KMS-11 (cell line): Measurements from ENCODE around the gene TSSK1B.

Experiments used
- H2AFZ ChIP-seq: fragments of 200-600 bp; sonication (generic); 2 replicates; pipeline ENCODE4 v1.6.1; 2016; ENCODE audit warnings: antibody characterized with exemption, mixed run types, low read depth
- H3K27ac ChIP-seq: fragments of 200-600 bp; sonication (generic); 2 replicates; pipeline ENCODE4 v1.6.1; 2016; ENCODE audit warnings: mild to moderate bottlenecking, mixed run types
- H3K27me3 ChIP-seq: fragments of 200-600 bp; sonication (generic); 2 replicates; pipeline ENCODE4 v1.6.1; 2017; ENCODE audit warnings: mild to moderate bottlenecking, low read depth, mixed run types, moderate library complexity; ENCODE audit not compliant: insufficient read depth
- H3K36me3 ChIP-seq: fragments of 200-600 bp; sonication (generic); 2 replicates; pipeline ENCODE4 v1.6.1; 2017; ENCODE audit warnings: mild to moderate bottlenecking, mixed run types; ENCODE audit not compliant: insufficient read depth
- H3K4me1 ChIP-seq: fragments of 200-600 bp; sonication (generic); 2 replicates; pipeline ENCODE4 v1.6.1; 2016; ENCODE audit warnings: mild to moderate bottlenecking, low read depth, mixed run types; ENCODE audit not compliant: poor library complexity, severe bottlenecking
- H3K4me2 ChIP-seq: fragments of 200-600 bp; sonication (generic); 2 replicates; pipeline ENCODE4 v1.7.0; 2016; ENCODE audit warnings: mild to moderate bottlenecking, mixed run types
- H3K4me3 ChIP-seq: fragments of 200-600 bp; sonication (generic); IDR thresholded peaks from 2 replicates; pipeline ENCODE4 v1.6.1; 2017; ENCODE audit warnings: low read depth, low read length, mixed read lengths; ENCODE audit not compliant: insufficient read depth
- H3K79me2 ChIP-seq: fragments of 200-600 bp; sonication (generic); 2 replicates; pipeline ENCODE4 v1.6.1; 2016; ENCODE audit warnings: low read depth, mixed run types; ENCODE audit not compliant: insufficient read depth
- H3K9ac ChIP-seq: fragments of 200-600 bp; sonication (generic); 2 replicates; pipeline ENCODE4 v1.6.1; 2016; ENCODE audit warnings: mild to moderate bottlenecking, mixed run types
- H4K20me1 ChIP-seq: fragments of 200-600 bp; sonication (generic); 2 replicates; pipeline ENCODE4 v1.6.1; 2016; ENCODE audit warnings: mild to moderate bottlenecking, mixed run types; ENCODE audit not compliant: insufficient read depth
- TF ChIP-seq, protein P1 (sequence below): fragments of 200-600 bp; sonication (generic); conservative IDR thresholded peaks from 2 replicates; pipeline ENCODE4 v1.6.1; 2017; ENCODE audit warnings: low read depth, mild to moderate bottlenecking, antibody characterized with exemption, low read length, moderate library complexity, mixed read lengths

Gene TSSK1B

DNA sequence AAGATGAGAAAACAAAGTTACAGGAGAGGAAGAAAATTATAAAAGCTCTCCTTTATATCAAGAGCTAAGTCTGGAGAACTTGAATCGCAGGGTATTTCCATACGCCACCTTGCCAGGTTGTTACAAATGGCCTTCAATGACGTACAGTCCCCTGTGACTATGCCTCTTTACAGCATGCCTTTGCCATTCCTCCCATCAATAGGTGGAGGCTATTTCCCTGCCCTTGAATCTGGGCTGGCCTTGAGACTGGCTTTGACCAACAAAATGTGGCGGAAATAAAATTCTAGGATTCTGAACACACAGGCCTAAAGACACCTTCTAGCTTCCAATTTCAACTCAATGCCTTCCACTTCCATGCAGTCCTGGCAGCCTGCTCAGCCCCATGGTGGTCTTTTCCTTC is 45.7 kb downstream of the TSSK1B start:
- H2AFZ ChIP-seq, result no peak overlapping the region
- H3K79me2 ChIP-seq, result no peaks in the 10 kb centered on the region
- TF ChIP-seq, protein P1, sequence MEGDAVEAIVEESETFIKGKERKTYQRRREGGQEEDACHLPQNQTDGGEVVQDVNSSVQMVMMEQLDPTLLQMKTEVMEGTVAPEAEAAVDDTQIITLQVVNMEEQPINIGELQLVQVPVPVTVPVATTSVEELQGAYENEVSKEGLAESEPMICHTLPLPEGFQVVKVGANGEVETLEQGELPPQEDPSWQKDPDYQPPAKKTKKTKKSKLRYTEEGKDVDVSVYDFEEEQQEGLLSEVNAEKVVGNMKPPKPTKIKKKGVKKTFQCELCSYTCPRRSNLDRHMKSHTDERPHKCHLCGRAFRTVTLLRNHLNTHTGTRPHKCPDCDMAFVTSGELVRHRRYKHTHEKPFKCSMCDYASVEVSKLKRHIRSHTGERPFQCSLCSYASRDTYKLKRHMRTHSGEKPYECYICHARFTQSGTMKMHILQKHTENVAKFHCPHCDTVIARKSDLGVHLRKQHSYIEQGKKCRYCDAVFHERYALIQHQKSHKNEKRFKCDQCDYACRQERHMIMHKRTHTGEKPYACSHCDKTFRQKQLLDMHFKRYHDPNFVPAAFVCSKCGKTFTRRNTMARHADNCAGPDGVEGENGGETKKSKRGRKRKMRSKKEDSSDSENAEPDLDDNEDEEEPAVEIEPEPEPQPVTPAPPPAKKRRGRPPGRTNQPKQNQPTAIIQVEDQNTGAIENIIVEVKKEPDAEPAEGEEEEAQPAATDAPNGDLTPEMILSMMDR, result no peak
- no peak overlapping the region for H3K4me3 ChIP-seq
- no peaks in the 10 kb centered on the region for H3K36me3 ChIP-seq
- H4K20me1 ChIP-seq, result no peaks in the 10 kb centered on the region
- H3K27ac ChIP-seq, result no peak overlapping the region
- no peaks in the 10 kb centered on the region for H3K4me1 ChIP-seq
- H3K27me3 ChIP-seq, result no peaks in the 10 kb centered on the region
- H3K9ac ChIP-seq, result no peak overlapping the region
- no peak overlapping the region for H3K4me2 ChIP-seq

GRCh38 chr5:113387844-113388243 is 46.9 kb downstream of the TSSK1B start:
- Histone ChIP-seq H3K4me1 (no peaks in the 10 kb centered on the region), H2AFZ (no peak overlapping the region), H3K27me3 (no peaks in the 10 kb centered on the region), H3K4me3 (no peak overlapping the region), H3K36me3 (no peaks in the 10 kb centered on the region), H4K20me1 (no peaks in the 10 kb centered on the region), H3K9ac (no peak overlapping the region), H3K27ac (no peak overlapping the region), H3K79me2 (no peaks in the 10 kb centered on the region), H3K4me2 (no peak overlapping the region)
- TF ChIP-seq, protein P1, result no peak

DNA sequence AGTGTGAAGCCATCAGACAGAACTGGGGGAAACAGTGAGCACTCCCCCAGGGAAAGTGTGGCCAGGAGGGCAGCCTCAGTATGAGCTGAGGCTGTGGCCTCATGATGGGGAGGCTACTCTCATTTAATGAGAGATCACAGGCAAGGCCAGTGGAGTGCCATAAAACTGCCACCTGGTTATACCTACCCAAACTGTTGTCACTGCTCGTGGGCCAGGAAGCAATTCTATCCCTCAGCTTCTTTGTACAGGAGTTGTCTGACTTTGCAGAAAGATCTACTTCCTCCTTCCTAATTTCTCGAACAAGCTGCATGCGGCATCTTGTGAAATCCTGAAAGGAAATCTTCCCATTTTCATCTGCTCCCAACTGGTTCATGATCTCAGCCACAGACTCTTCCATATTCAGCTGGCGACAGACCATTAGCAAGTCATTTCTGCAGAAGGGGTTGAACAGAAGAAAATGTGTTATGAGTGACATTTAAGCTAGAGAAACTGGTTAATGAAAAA is 50.0 kb downstream of the TSSK1B start:
- H3K4me1 ChIP-seq, result no peaks in the 10 kb centered on the region
- no peak overlapping the region for H3K9ac ChIP-seq
- H3K27me3 ChIP-seq, result no peaks in the 10 kb centered on the region
- TF ChIP-seq, protein P1, result no peak
- H3K4me3 ChIP-seq, result no peak overlapping the region
- no peak overlapping the region for H2AFZ ChIP-seq
- H3K79me2 ChIP-seq, result no peaks in the 10 kb centered on the region
- H3K27ac ChIP-seq, result no peak overlapping the region
- no peaks in the 10 kb centered on the region for H4K20me1 ChIP-seq
- no peaks in the 10 kb centered on the region for H3K36me3 ChIP-seq
- no peak overlapping the region for H3K4me2 ChIP-seq

GRCh38 chr5:113382731-113383130 is 52.1 kb downstream of the TSSK1B start:
- Histone ChIP-seq H3K36me3 (no peaks in the 10 kb centered on the region), H3K27me3 (no peaks in the 10 kb centered on the region), H3K9ac (no peak overlapping the region), H3K4me3 (no peak overlapping the region), H4K20me1 (no peaks in the 10 kb centered on the region), H3K4me1 (no peaks in the 10 kb centered on the region), H3K79me2 (no peaks in the 10 kb centered on the region), H3K27ac (no peak overlapping the region), H2AFZ (no peak overlapping the region), H3K4me2 (no peak overlapping the region)
- TF ChIP-seq, protein P1, result no peak
